HG03025 (cell line): Measurements from ENCODE around the gene GPALPP1.
"Not testable (repeated sequence)": the region's sequence is repeated elsewhere in the genome, so short reads cannot be mapped to it uniquely, and the experiment has no call there.

Experiments used
- ATAC-seq: cut with Tn5 transposase; IDR thresholded peaks from one replicate; pipeline ENCODE4 v1.9.1; 2021; ENCODE audit warnings: mild to moderate bottlenecking, moderate library complexity; ENCODE audit not compliant: unreplicated experiment, low FRiP score

Gene GPALPP1

GRCh38 chr13:45004096-45004495 lies 14.8 kb downstream of the GPALPP1 start:
- no peak for ATAC-seq

- ATAC-seq, result no peak
Observed at GRCh38 chr13:45007225-45007624, 17.9 kb downstream of the GPALPP1 start.

- no peak for ATAC-seq
Observed at GRCh38 chr13:45007823-45008222, 18.5 kb downstream of the GPALPP1 start.

- ATAC-seq, result no peak
Observed at GRCh38 chr13:45011198-45011597, 21.9 kb downstream of the GPALPP1 start.

GRCh38 chr13:45015300-45015699 lies 26.0 kb downstream of the GPALPP1 start:
- ATAC-seq, result no peak

- no peak for ATAC-seq
Observed at GRCh38 chr13:45016792-45017425, 27.6 kb downstream of the GPALPP1 start.

- not testable (repeated sequence) for ATAC-seq
Observed at GRCh38 chr13:45019981-45020380, 30.6 kb downstream of the GPALPP1 start.

- no peak for ATAC-seq
Observed at GRCh38 chr13:45021250-45021649, 31.9 kb downstream of the GPALPP1 start.

GRCh38 chr13:45024847-45025246 lies 35.5 kb downstream of the GPALPP1 start:
- ATAC-seq, result no peak

GRCh38 chr13:45034342-45034741 lies 45.0 kb downstream of the GPALPP1 start:
- ATAC-seq, result no peak

- no peak for ATAC-seq
Observed at GRCh38 chr13:45036206-45036605, 46.9 kb downstream of the GPALPP1 start.

GRCh38 chr13:45040173-45040572 lies 50.8 kb downstream of the GPALPP1 start:
- no peak for ATAC-seq

- ATAC-seq, result no peak
Observed at GRCh38 chr13:45040622-45041021, 51.3 kb downstream of the GPALPP1 start.

- no peak for ATAC-seq
Observed at GRCh38 chr13:45042539-45042938, 53.2 kb downstream of the GPALPP1 start.

- no peak for ATAC-seq
Observed at GRCh38 chr13:45046445-45046844, 57.1 kb downstream of the GPALPP1 start.

GRCh38 chr13:45047394-45048310 lies 58.3 kb downstream of the GPALPP1 start:
- ATAC-seq, result no peak

- no peak for ATAC-seq
Observed at GRCh38 chr13:45048890-45049407, 59.6 kb downstream of the GPALPP1 start.

- no peak for ATAC-seq
Observed at GRCh38 chr13:45049478-45049877, 60.1 kb downstream of the GPALPP1 start.

GRCh38 chr13:45051315-45051714 lies 62.0 kb downstream of the GPALPP1 start:
- ATAC-seq, result no peak

GRCh38 chr13:45055198-45055901 lies 66.0 kb downstream of the GPALPP1 start:
- no peak for ATAC-seq
